K562 (cell line): ENCODE measurements around the gene FGR. TPM values are rescaled to one million over a fixed set of nuclear protein-coding genes. Genes with fewer than 3 reads are reported as not detected.

Experiments
- ATAC-seq: fragments of 200-7000 bp; cut with Tn5 transposase; 3 replicates; pipeline ENCODE4 v1.9.1; 2020; ENCODE audit warnings: moderate library complexity
- BruUV-seq: library from RNA; stranded (reverse); fragments of 400-500 nt; replicated peaks from 2 replicates; lab custom pipeline; 2021; lab: Mats Ljungman, UMichigan
- CTCF ChIA-PET: fragments of 300-600 bp; formaldehyde crosslinking; extraction: SDS; loops from one replicate; lab custom pipeline; 2021; ENCODE audit warnings: low intra/inter-chr PET ratio; lab: Yijun Ruan, JAX
- POLR2A ChIA-PET: fragments of 300-600, 350-650 bp; sonication (Branson Sonifier 250); formaldehyde crosslinking; extraction: SDS; loops from one replicate; lab custom pipeline; 2021; ENCODE audit warnings: antibody characterized with exemption, inconsistent platforms; lab: Yijun Ruan, JAX
- DNase-seq, 4 experiments: peaks; one replicate each; pipeline versions ENCODE4 v3.0.0 to v3.0.0-alpha.2; 2011 to 2018; ENCODE audit warnings: low spot score in 3 of 4, mixed read lengths in 3 of 4; ENCODE audit errors: extremely low read depth in 1 of 4
- FAIRE-seq: peaks from 2 replicates; lab custom pipeline; 2011; peaks lifted over from hg19 to GRCh38; lab: Jason Lieb, UNC
- H2AFZ ChIP-seq: 2 replicates; pipeline ENCODE4 v1.6.0; 2011; ENCODE audit warnings: low read depth, low read length, control low read depth, inconsistent platforms
- H3K27ac ChIP-seq: fragments of 200-600 bp; 3 replicates; pipeline ENCODE4 v1.8.0; 2011; ENCODE audit warnings: low read depth, mild to moderate bottlenecking, control low read depth, inconsistent platforms, low read length, moderate library complexity, mixed read lengths; ENCODE audit errors: extremely low read depth
- H3K27me3 ChIP-seq, 2 experiments: fragments of 300-600 bp in 1 of 2; 2 replicates in 1 of 2; 3 replicates in 1 of 2; pipeline versions ENCODE4 v1.6.0 to v1.8.0; 2011; ENCODE audit warnings: inconsistent platforms in 2 of 2, low read length in 2 of 2, mild to moderate bottlenecking in 1 of 2, mixed read lengths in 1 of 2, moderate library complexity in 1 of 2; ENCODE audit not compliant: control insufficient read depth in 2 of 2, insufficient read depth in 2 of 2
- H3K36me3 ChIP-seq: fragments of 300-600 bp; 3 replicates; pipeline ENCODE4 v1.8.0; 2011; ENCODE audit warnings: mild to moderate bottlenecking, low read length, inconsistent platforms; ENCODE audit not compliant: control insufficient read depth, insufficient read depth
- H3K4me1 ChIP-seq, 2 experiments: fragments of 200-600 bp in 1 of 2; replicated peaks in 1 of 2; 2 replicates in 1 of 2; 3 replicates in 1 of 2; pipeline versions ENCODE4 v1.5.1 to v1.8.0; 2011; ENCODE audit warnings: inconsistent platforms in 2 of 2, low read length in 2 of 2, mild to moderate bottlenecking in 1 of 2, mixed read lengths in 1 of 2, moderate library complexity in 1 of 2; ENCODE audit not compliant: control insufficient read depth in 2 of 2, insufficient read depth in 2 of 2
- H3K4me2 ChIP-seq: 2 replicates; pipeline ENCODE4 v1.6.1; 2011; ENCODE audit warnings: low read length, control low read depth, inconsistent platforms, mixed read lengths; ENCODE audit not compliant: insufficient read depth
- H3K4me3 ChIP-seq: fragments of 200-600 bp; sonication (generic), shearing (Covaris generic); 2 replicates; pipeline ENCODE4 v1.5.1; 2016; ENCODE audit warnings: control low read depth, inconsistent platforms
- H3K79me2 ChIP-seq: fragments of 200-600 bp; 3 replicates; pipeline ENCODE4 v1.8.0; 2011; ENCODE audit warnings: low read length, inconsistent platforms; ENCODE audit not compliant: control insufficient read depth, insufficient read depth
- H3K9ac ChIP-seq, 2 experiments: 2 replicates each; pipeline versions ENCODE4 v1.6.0 to v1.6.1; 2011; ENCODE audit warnings: low read depth in 2 of 2, low read length in 2 of 2, control low read depth in 1 of 2, inconsistent platforms in 1 of 2, mild to moderate bottlenecking in 1 of 2, mixed read lengths in 1 of 2; ENCODE audit not compliant: insufficient read depth in 1 of 2
- H3K9me1 ChIP-seq: one replicate; pipeline ENCODE4 v1.6.0; 2011; ENCODE audit warnings: inconsistent platforms, mild to moderate bottlenecking, low read length, moderate library complexity; ENCODE audit not compliant: control insufficient read depth, insufficient read depth
- H3K9me3 ChIP-seq: replicated peaks from 2 replicates; pipeline ENCODE4 v1.5.1; 2011; ENCODE audit warnings: low read depth, low read length, inconsistent platforms; ENCODE audit not compliant: control insufficient read depth, insufficient read depth
- H4K20me1 ChIP-seq: replicated peaks from 2 replicates; pipeline ENCODE4 v1.6.1; 2011; ENCODE audit warnings: low read length, inconsistent platforms, mixed read lengths; ENCODE audit not compliant: control insufficient read depth, insufficient read depth
- BCOR ChIP-seq: fragments of 450-650 bp; IDR thresholded peaks from 2 replicates; pipeline ENCODE4 v1.6.1; 2016
- BMI1 ChIP-seq: fragments of 150-350 bp; IDR thresholded peaks from 2 replicates; pipeline ENCODE4 v1.6.1; 2014; ENCODE audit warnings: low read length
- CBX1 ChIP-seq: sonication (generic); IDR thresholded peaks from 2 replicates; pipeline ENCODE4 v1.6.1; 2016; ENCODE audit warnings: antibody characterized with exemption, low read depth, mild to moderate bottlenecking
- ERF ChIP-seq: fragments of 450-650 bp; formaldehyde crosslinking; IDR thresholded peaks from 2 replicates; pipeline ENCODE4 v1.4.0; 2020; ENCODE audit warnings: mild to moderate bottlenecking, mixed read lengths
- HDAC2 ChIP-seq: fragments of 450-650 bp; IDR thresholded peaks from 2 replicates; pipeline ENCODE4 v1.6.1; 2016; ENCODE audit warnings: mild to moderate bottlenecking
- LARP7 ChIP-seq: fragments of 450-650 bp; IDR thresholded peaks from 2 replicates; pipeline ENCODE4 v1.6.1; 2016
- MYBL2 ChIP-seq, 2 experiments: fragments of 450-650 bp in 1 of 2; sonication (generic) in 1 of 2; formaldehyde crosslinking in 1 of 2; IDR thresholded peaks; 2 replicates each; pipeline versions ENCODE4 v1.6.1 to v1.8.1; 2017 to 2022; ENCODE audit warnings: borderline replicate concordance in 1 of 2, inconsistent platforms in 1 of 2, low read depth in 1 of 2, mild to moderate bottlenecking in 1 of 2, missing genetic modification reagents in 1 of 2, moderate library complexity in 1 of 2
- MYNN ChIP-seq, 2 experiments: sonication (generic); formaldehyde crosslinking in 1 of 2; IDR thresholded peaks; 2 replicates each; pipeline versions ENCODE4 v1.5.0 to v1.6.1; 2016 to 2020; ENCODE audit warnings: antibody characterized with exemption in 1 of 2, missing genetic modification reagents in 1 of 2
- NKRF ChIP-seq: fragments of 450-650 bp; IDR thresholded peaks from 2 replicates; pipeline ENCODE4 v1.6.1; 2016; ENCODE audit warnings: borderline replicate concordance
- NR2C1 ChIP-seq, 2 experiments: fragments of 450-650 bp; IDR thresholded peaks; 2 replicates each; pipeline ENCODE4 v1.6.1; 2017; ENCODE audit warnings: mild to moderate bottlenecking in 2 of 2, antibody characterized with exemption in 1 of 2, inconsistent platforms in 1 of 2, missing compliant biosample characterization in 1 of 2, missing genetic modification characterization in 1 of 2
- NR2C2 ChIP-seq, 2 experiments: fragments of 200-800 bp in 1 of 2; sonication (Bioruptor generic) in 1 of 2; sonication (generic) in 1 of 2; formaldehyde crosslinking in 1 of 2; IDR thresholded peaks; 2 replicates each; pipeline versions ENCODE4 v1.6.1 to v1.8.0; 2016 to 2022; ENCODE audit warnings: mild to moderate bottlenecking in 1 of 2, missing compliant biosample characterization in 1 of 2, missing genetic modification characterization in 1 of 2, missing genetic modification reagents in 1 of 2
- RHOXF2B ChIP-seq: fragments of 250-450 bp; sonication (Bioruptor Pico); conservative IDR thresholded peaks from 2 replicates; pipeline ENCODE4 v1.5.1; 2021
- SETDB1 ChIP-seq: IDR thresholded peaks from one replicate; pipeline ENCODE4 v1.6.1; 2012; ENCODE audit warnings: low read length, control low read depth, inconsistent platforms
- TAF1 ChIP-seq: IDR thresholded peaks from 2 replicates; pipeline ENCODE4 v1.6.1; 2011; ENCODE audit warnings: mild to moderate bottlenecking, low read length, moderate library complexity; ENCODE audit not compliant: insufficient read depth, control insufficient read depth, severe bottlenecking; ENCODE audit errors: extremely low read depth
- YBX1 ChIP-seq: fragments of 450-650 bp; IDR thresholded peaks from 2 replicates; pipeline ENCODE4 v1.7.1; 2016; ENCODE audit warnings: mild to moderate bottlenecking
- ZBTB17 ChIP-seq: fragments of 450-650 bp; formaldehyde crosslinking; IDR thresholded peaks from 2 replicates; pipeline ENCODE4 v1.4.0; 2020; ENCODE audit warnings: mild to moderate bottlenecking
- WGBS: fragments of 100-300 bp; shearing (Covaris generic); methylation state at CpG from one replicate; pipeline ENCODE4 v1.1.6; 2016; ENCODE audit warnings: low coverage, mixed read lengths; ENCODE audit not compliant: insufficient coverage; ENCODE audit errors: missing lambda C conversion rate; 5-methylcytosine and 5-hydroxymethylcytosine counted together
- in situ Hi-C: fragments of 300-500 bp; cut with MboI; formaldehyde crosslinking; loops from 4 replicates; pipeline ENCODE4 v1.15.0; 2018; ENCODE audit warnings: inconsistent platforms, mixed read lengths
- intact Hi-C: fragments of 100-400 bp; cut with micrococcal nuclease; formaldehyde crosslinking; loops from 2 replicates; pipeline ENCODE4 v1.14.2; 2022
- polyA plus RNA-seq, 8 experiments: library from polyadenylated mRNA; depleted of rRNA in 4 of 8; stranded (reverse) in 5 of 8; unstranded in 3 of 8; fragments of >200 nt; fragmentation: Nextera tagmentation in 2 of 8; fragmentation: Illumina TruSeq in 1 of 8; extraction: Ambion mirVana in 2 of 8; extraction: Trizol in 1 of 8; gene quantifications; 2 replicates each; pipeline versions ENCODE4 v1.2.1 to v1.2.3, GENCODE V29; 2011 to 2014; ENCODE audit warnings: inconsistent platforms in 1 of 8, missing spikeins in 1 of 8
- total RNA-seq, 7 experiments: library from RNA; depleted of rRNA in 6 of 7; stranded (reverse); fragments of >200 nt in 6 of 7; fragmentation: Illumina TruSeq in 2 of 7; extraction: Trizol in 2 of 7; gene quantifications; 2 replicates each; pipeline versions ENCODE4 v1.2.1 to v1.2.3, GENCODE V29; 2011 to 2021; ENCODE audit warnings: low replicate concordance in 1 of 7
- TF ChIP-seq, protein P1 (sequence below): fragments of 450-650 bp; IDR thresholded peaks from 2 replicates; pipeline ENCODE4 v1.6.1; 2017; ENCODE audit warnings: mild to moderate bottlenecking, moderate library complexity

The FGR gene
- total and polyA plus RNA-seq, 9 of the 15 experiments (the other 6 are each of a cell fraction or from before 2014, with no cell fraction given): 0.04 to 0.11 TPM; not detected in 7

DNA sequence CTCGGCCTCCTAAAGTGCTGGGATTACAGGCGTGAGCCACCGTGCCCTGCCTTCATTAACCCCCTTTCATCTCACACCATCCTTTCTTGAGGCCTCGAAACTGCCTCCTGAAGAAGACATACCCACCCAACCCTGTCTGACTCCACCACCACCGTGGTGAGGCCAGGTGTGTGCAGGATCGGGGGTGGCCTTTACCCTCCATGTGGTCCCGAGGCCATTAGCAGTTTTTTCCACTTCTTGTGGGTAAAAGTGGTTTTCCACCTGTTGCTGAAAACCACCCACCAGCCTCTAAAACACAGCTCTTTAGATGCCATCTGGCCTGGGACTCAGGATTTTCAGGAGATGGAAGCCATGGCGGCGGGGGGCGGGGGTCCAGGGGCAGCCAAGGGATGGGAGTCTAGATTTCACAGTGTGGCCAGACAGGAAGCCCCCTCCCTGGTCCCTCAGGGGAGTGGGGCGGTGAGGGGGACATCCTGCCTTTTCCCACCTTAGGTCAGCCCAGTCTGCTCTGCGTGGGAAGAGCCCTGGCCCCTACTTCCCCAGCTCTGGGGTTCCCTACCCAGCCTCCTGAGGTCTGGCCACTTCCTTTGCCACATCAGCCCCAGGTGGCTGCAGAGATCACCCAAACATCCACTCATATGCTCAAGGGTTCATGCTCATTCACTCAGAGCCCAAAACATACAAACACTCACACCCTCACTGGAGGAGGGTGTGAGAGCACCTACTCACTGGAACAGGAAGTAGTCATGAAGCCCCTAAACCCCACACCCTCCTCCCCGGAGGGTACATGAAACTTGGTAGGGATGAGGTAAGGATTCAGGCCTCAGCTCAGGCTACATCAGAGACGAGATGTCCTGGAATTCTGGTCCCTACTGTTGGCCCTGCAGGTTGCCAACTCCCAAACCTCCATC is 2.3 kb downstream of the FGR start:
- in situ Hi-C loops: no loop called here
- no TSS peak for BruUV-seq
- H3K4me2 ChIP-seq: no peak overlapping the region
- TF ChIP-seq, protein P1, sequence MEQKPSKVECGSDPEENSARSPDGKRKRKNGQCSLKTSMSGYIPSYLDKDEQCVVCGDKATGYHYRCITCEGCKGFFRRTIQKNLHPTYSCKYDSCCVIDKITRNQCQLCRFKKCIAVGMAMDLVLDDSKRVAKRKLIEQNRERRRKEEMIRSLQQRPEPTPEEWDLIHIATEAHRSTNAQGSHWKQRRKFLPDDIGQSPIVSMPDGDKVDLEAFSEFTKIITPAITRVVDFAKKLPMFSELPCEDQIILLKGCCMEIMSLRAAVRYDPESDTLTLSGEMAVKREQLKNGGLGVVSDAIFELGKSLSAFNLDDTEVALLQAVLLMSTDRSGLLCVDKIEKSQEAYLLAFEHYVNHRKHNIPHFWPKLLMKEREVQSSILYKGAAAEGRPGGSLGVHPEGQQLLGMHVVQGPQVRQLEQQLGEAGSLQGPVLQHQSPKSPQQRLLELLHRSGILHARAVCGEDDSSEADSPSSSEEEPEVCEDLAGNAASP: no peak
- no peak for TF ChIP-seq YBX1
- TF ChIP-seq CBX1: 0 out of 2 replicates have a peak, but pooled peaks have one; percentile 45
- TF ChIP-seq MYNN (IDR thresholded peaks at IDR 0.05): no peak
- no peak for TF ChIP-seq MYNN (CRISPR knock-in tag; IDR thresholded peaks at IDR 0.05)
- no peak for TF ChIP-seq TAF1
- no peak for TF ChIP-seq MYBL2 (IDR thresholded peaks at IDR 0.05; ENCODE audit: low read depth)
- TF ChIP-seq MYBL2 (CRISPR knock-in tag; IDR thresholded peaks at IDR 0.05; ENCODE audit: borderline replicate concordance): no peak
- TF ChIP-seq ZBTB17 (CRISPR knock-in tag): no peak
- no peak for TF ChIP-seq ERF
- TF ChIP-seq LARP7: no peak
- no peak for TF ChIP-seq SETDB1
- TF ChIP-seq BMI1: no peak
- peak; percentile 23; the same call in 1 of the 2 replicates for TF ChIP-seq HDAC2
- no peak for TF ChIP-seq NR2C1 (IDR thresholded peaks at IDR 0.05)
- no peak for TF ChIP-seq NR2C1 (tag; IDR thresholded peaks at IDR 0.05)
- no peak for TF ChIP-seq NR2C2 (CRISPR knock-in tag; IDR thresholded peaks at IDR 0.05)
- no peak for TF ChIP-seq NR2C2 (tag; IDR thresholded peaks at IDR 0.05)
- TF ChIP-seq RHOXF2B (CRISPR knock-in tag): no peak
- no peak for TF ChIP-seq NKRF
- peak; percentile 84 for TF ChIP-seq BCOR

More for the DNA sequence above, 2.3 kb downstream of the FGR start:
- H4K20me1 ChIP-seq: no peaks in the 10 kb centered on the region
- ATAC-seq (no peak), DNase-seq (no peak), FAIRE-seq (no peak)
- CTCF ChIA-PET: interaction anchor here (0.6 kb wide), 1 partner anchor 10 kb away, joined by 4 read pairs; no protein-coding TSS in a partner anchor
- H3K4me3 ChIP-seq: no peak overlapping the region
- H3K36me3 ChIP-seq: no peaks in the 10 kb centered on the region
- no peaks in the 10 kb centered on the region for H3K9me3 ChIP-seq
- H3K9me1 ChIP-seq: no peaks in the 10 kb centered on the region
- WGBS: 31% methylated on average over 14 of the region's 14 CpGs
- no peak overlapping the region for H3K27ac ChIP-seq
- H3K27me3 ChIP-seq: peaks cover 6 to 20% of the 10 kb centered on the region in 2 experiments; a peak in 3 of 5 replicates
- POLR2A ChIA-PET: interaction anchor here (0.6 to 1.0 kb wide), 2 partner anchors 67 to 107 kb away, joined by 4 read pairs; no protein-coding TSS in a partner anchor
- peaks cover 13 to 17% of the 10 kb centered on the region in 2 experiments; a peak in 4 of 5 replicates for H3K4me1 ChIP-seq
- H3K9ac ChIP-seq: no peak overlapping the region
- H3K79me2 ChIP-seq: no peaks in the 10 kb centered on the region
- intact Hi-C loops: no loop called here
- no peak overlapping the region for H2AFZ ChIP-seq
